HEK293 (cell line): ENCODE data around the gene TOMM7.

Source experiments
- CTCF ChIA-PET: fragments of 350-600 bp; formaldehyde crosslinking; extraction: SDS; loops from one replicate; lab custom pipeline; 2021; ENCODE audit warnings: antibody characterized with exemption; lab: Yijun Ruan, JAX
- POLR2A ChIA-PET: fragments of 300-600 bp; formaldehyde crosslinking; extraction: SDS; loops from one replicate; lab custom pipeline; 2020; ENCODE audit warnings: antibody characterized with exemption, inconsistent platforms; lab: Yijun Ruan, JAX
- H3K27ac ChIP-seq: fragments of 200-500 bp; sonication (Bioruptor generic); 2 replicates; pipeline ENCODE4 v1.5.1; 2014; ENCODE audit warnings: low read depth, low read length, control low read depth, inconsistent platforms; ENCODE audit errors: extremely low read depth
- H3K36me3 ChIP-seq, 2 experiments: fragments of 200-500 bp in 1 of 2; sonication (Bioruptor generic) in 1 of 2; 1 replicate in 1 of 2; 2 replicates in 1 of 2; pipeline ENCODE4 v1.5.1; 2014 to 2017; ENCODE audit warnings: inconsistent platforms in 2 of 2, low read length in 2 of 2; ENCODE audit not compliant: control insufficient read depth in 2 of 2, insufficient read depth in 1 of 2
- H3K4me1 ChIP-seq: fragments of 200-500 bp; sonication (Bioruptor generic); 2 replicates; pipeline ENCODE4 v1.5.1; 2014; ENCODE audit warnings: mild to moderate bottlenecking, low read length, inconsistent platforms; ENCODE audit not compliant: control insufficient read depth, insufficient read depth
- H3K4me3 ChIP-seq: 2 replicates; pipeline ENCODE4 v1.5.1; 2011; ENCODE audit warnings: low read depth, mild to moderate bottlenecking, control low read depth, low read length, moderate library complexity
- H3K9me3 ChIP-seq: fragments of 200-500 bp; sonication (Bioruptor generic); 2 replicates; pipeline ENCODE4 v1.5.1; 2014; ENCODE audit warnings: low read depth, low read length, inconsistent platforms; ENCODE audit not compliant: control insufficient read depth, insufficient read depth
- KLF7 ChIP-seq: fragments of 450-650 bp; formaldehyde crosslinking; IDR thresholded peaks from 2 replicates; pipeline ENCODE4 v1.5.1; 2016; ENCODE audit warnings: missing biosample characterization, missing genetic modification characterization, borderline replicate concordance
- KLF9 ChIP-seq: fragments of 450-650 bp; formaldehyde crosslinking; IDR thresholded peaks from 2 replicates; pipeline ENCODE4 v1.5.1; 2016; ENCODE audit warnings: missing biosample characterization, missing genetic modification characterization, low read depth
- PRDM2 ChIP-seq: fragments of 450-650 bp; formaldehyde crosslinking; IDR thresholded peaks from 2 replicates; pipeline ENCODE4 v1.5.1; 2016; ENCODE audit warnings: missing biosample characterization, missing genetic modification characterization, borderline replicate concordance
- PRDM4 ChIP-seq: fragments of 450-650 bp; formaldehyde crosslinking; IDR thresholded peaks from 2 replicates; pipeline ENCODE4 v1.5.1; 2017; ENCODE audit warnings: missing biosample characterization, missing genetic modification characterization
- TCF7L2 ChIP-seq: IDR thresholded peaks from 2 replicates; pipeline ENCODE4 v1.6.1; 2011; ENCODE audit warnings: low read depth, mild to moderate bottlenecking, inconsistent platforms, low read length, moderate library complexity, borderline replicate concordance
- ZBTB6 ChIP-seq: fragments of 450-650 bp; formaldehyde crosslinking; IDR thresholded peaks from 2 replicates; pipeline ENCODE4 v1.5.1; 2017; ENCODE audit warnings: missing biosample characterization, missing genetic modification characterization
- ZFP37 ChIP-seq: fragments of 450-650 bp; formaldehyde crosslinking; IDR thresholded peaks from 2 replicates; pipeline ENCODE4 v1.5.1; 2016; ENCODE audit warnings: missing biosample characterization, missing genetic modification characterization
- ZNF138 ChIP-seq: fragments of 450-650 bp; formaldehyde crosslinking; IDR thresholded peaks from 2 replicates; pipeline ENCODE4 v1.5.1; 2016; ENCODE audit warnings: missing biosample characterization, missing genetic modification characterization, borderline replicate concordance
- ZNF221 ChIP-seq: fragments of 450-650 bp; formaldehyde crosslinking; IDR thresholded peaks from 2 replicates; pipeline ENCODE4 v1.5.1; 2017; ENCODE audit warnings: missing biosample characterization, missing genetic modification characterization, borderline replicate concordance
- ZNF274 ChIP-seq, 2 experiments: fragments of 200-500 bp in 1 of 2; fragments of 450-650 bp in 1 of 2; sonication (Bioruptor generic) in 1 of 2; formaldehyde crosslinking in 1 of 2; IDR thresholded peaks; 2 replicates each; pipeline versions ENCODE4 v1.5.1 to v1.6.1; 2014 to 2016; ENCODE audit warnings: borderline replicate concordance in 1 of 2, inconsistent platforms in 1 of 2, low read length in 1 of 2, missing biosample characterization in 1 of 2, missing genetic modification characterization in 1 of 2
- ZNF548 ChIP-seq: fragments of 450-650 bp; formaldehyde crosslinking; IDR thresholded peaks from 2 replicates; pipeline ENCODE4 v1.5.1; 2016; ENCODE audit warnings: missing biosample characterization, missing genetic modification characterization
- ZNF560 ChIP-seq: fragments of 450-650 bp; formaldehyde crosslinking; IDR thresholded peaks from 2 replicates; pipeline ENCODE4 v1.5.1; 2017; ENCODE audit warnings: missing biosample characterization, missing genetic modification characterization, borderline replicate concordance
- ZNF561 ChIP-seq: fragments of 450-650 bp; IDR thresholded peaks from 2 replicates; pipeline ENCODE4 v1.5.1; 2018; ENCODE audit warnings: missing biosample characterization, missing genetic modification characterization, borderline replicate concordance
- ZNF571 ChIP-seq: fragments of 450-650 bp; formaldehyde crosslinking; IDR thresholded peaks from 2 replicates; pipeline ENCODE4 v1.5.0; 2017; ENCODE audit warnings: missing biosample characterization, missing genetic modification characterization
- ZNF596 ChIP-seq: fragments of 450-650 bp; IDR thresholded peaks from 2 replicates; pipeline ENCODE4 v1.5.0; 2018; ENCODE audit warnings: missing biosample characterization, mild to moderate bottlenecking, missing genetic modification characterization, moderate library complexity
- ZNF664 ChIP-seq: fragments of 450-650 bp; formaldehyde crosslinking; IDR thresholded peaks from 2 replicates; pipeline ENCODE4 v1.5.1; 2016; ENCODE audit warnings: missing biosample characterization, missing genetic modification characterization
- ZNF692 ChIP-seq: fragments of 450-650 bp; formaldehyde crosslinking; IDR thresholded peaks from 2 replicates; pipeline ENCODE4 v1.5.1; 2016; ENCODE audit warnings: missing biosample characterization, missing genetic modification characterization
- ZNF707 ChIP-seq: fragments of 450-650 bp; formaldehyde crosslinking; IDR thresholded peaks from 2 replicates; pipeline ENCODE4 v1.5.1; 2016; ENCODE audit warnings: missing biosample characterization, missing genetic modification characterization
- ZSCAN23 ChIP-seq: fragments of 450-650 bp; formaldehyde crosslinking; IDR thresholded peaks from 2 replicates; pipeline ENCODE4 v1.5.1; 2016; ENCODE audit warnings: missing biosample characterization, missing genetic modification characterization

The TOMM7 gene

GRCh38 chr7:22864855-22865601 lies 42.4 kb upstream of the TOMM7 start (continued):
- no peak for TF ChIP-seq KLF7 (tag by site-specific recombination)
- TF ChIP-seq ZFP37 (tag by site-specific recombination): no peak

GRCh38 chr7:22864301-22864700 lies 41.7 kb upstream of the TOMM7 start:
- POLR2A ChIA-PET: no interaction called here
- no peak overlapping the region for H3K4me3 ChIP-seq
- no peaks in the 10 kb centered on the region for H3K4me1 ChIP-seq
- H3K36me3 ChIP-seq: peaks cover 0 to 20% of the 10 kb centered on the region in 2 experiments; a peak in 1 of 3 replicates
- TF ChIP-seq ZNF274 (IDR thresholded peaks at IDR 0.05; ENCODE audit: low read length) (no peak), ZNF274 (tag by site-specific recombination; IDR thresholded peaks at IDR 0.05; ENCODE audit: borderline replicate concordance) (no peak), ZNF664 (tag by site-specific recombination) (no peak), ZNF548 (tag by site-specific recombination) (no peak), ZNF707 (tag by site-specific recombination) (no peak), ZNF138 (tag by site-specific recombination) (no peak)
- CTCF ChIA-PET: no interaction called here
- H3K27ac ChIP-seq: no peak overlapping the region
- no peaks in the 10 kb centered on the region for H3K9me3 ChIP-seq

GRCh38 chr7:22863156-22863899 lies 40.7 kb upstream of the TOMM7 start:
- Histone ChIP-seq H3K27ac (no peak overlapping the region), H3K4me3 (no peak overlapping the region), H3K36me3 (peaks cover 0 to 30% of the 10 kb centered on the region in 2 experiments; a peak in 1 of 3 replicates), H3K4me1 (no peaks in the 10 kb centered on the region), H3K9me3 (no peaks in the 10 kb centered on the region)
- POLR2A ChIA-PET: no interaction called here
- CTCF ChIA-PET: no interaction called here
- TF ChIP-seq ZNF560 (tag by site-specific recombination) (no peak), ZSCAN23 (tag by site-specific recombination) (no peak), TCF7L2 (no peak), ZNF692 (tag by site-specific recombination) (no peak), ZNF561 (no peak), ZNF221 (tag by site-specific recombination) (no peak), PRDM4 (tag by site-specific recombination) (no peak), KLF9 (tag by site-specific recombination) (no peak), ZBTB6 (tag by site-specific recombination) (no peak), ZNF571 (no peak), ZNF596 (no peak), PRDM2 (tag by site-specific recombination) (no peak)
